HG03108 (cell line): ENCODE results near the gene SPAG16.

Experiments
- ATAC-seq: cut with Tn5 transposase; IDR thresholded peaks from one replicate; pipeline ENCODE4 v1.9.1; 2021; ENCODE audit warnings: moderate library complexity; ENCODE audit not compliant: unreplicated experiment

Gene SPAG16

DNA sequence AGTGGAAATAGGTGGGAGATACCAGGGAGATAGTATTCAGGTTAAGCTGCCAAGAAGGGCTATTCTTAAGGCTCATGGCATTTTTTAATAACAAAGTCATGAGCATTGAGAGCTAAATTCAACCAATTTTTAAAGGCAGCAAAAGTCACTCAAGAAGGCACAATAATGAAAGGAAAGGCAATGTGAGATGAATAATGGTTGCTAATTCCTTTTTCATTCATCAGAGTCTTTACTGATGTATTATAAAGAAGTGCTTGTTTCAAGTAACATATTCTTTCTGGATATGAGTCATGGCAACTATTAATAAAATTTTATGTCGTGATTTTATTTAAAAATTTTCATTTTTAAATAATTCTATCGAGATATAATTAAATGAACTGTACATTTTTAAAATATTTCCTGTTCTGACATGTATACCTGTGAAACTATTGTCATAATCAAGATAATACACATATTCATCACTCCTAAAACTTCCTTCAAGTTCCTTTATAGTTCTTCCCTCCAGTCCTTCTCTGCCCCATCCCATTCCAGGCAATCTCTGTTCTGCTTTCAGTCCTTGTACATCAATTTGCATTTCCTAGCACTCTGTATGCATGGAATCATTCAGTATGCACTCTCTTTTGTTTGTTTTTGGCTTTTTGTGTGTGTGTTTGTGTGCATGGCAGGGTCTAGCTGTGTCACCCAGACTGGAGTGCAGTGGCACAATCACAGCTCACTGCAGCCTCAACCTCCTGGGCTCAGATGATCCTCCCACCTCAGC is 1167.4 kb downstream of the SPAG16 start:
- no peak for ATAC-seq
